Esophagus squamous epithelium (tissue), 5 donors: ENCODE data around the gene SMAD7. TPM values are rescaled to one million over a fixed set of nuclear protein-coding genes. Genes with fewer than 3 reads are reported as not detected.

Experiments
- DNase-seq: peaks from one replicate; lab custom pipeline; 2025; lab: John Stamatoyannopoulos, UW
- H3K27ac ChIP-seq, 4 donors: fragments of 200-600 bp; sonication (generic); one replicate each; pipeline ENCODE4 v1.5.1; 2016 to 2019; ENCODE audit warnings: mild to moderate bottlenecking in 1 of 4
- H3K27me3 ChIP-seq, 4 donors: fragments of 200-600 bp; sonication (generic); 1 replicate in 3 of 4; 2 replicates in 1 of 4; pipeline versions ENCODE4 v1.5.1 to v1.6.0; 2017 to 2021; ENCODE audit warnings: antibody characterized with exemption in 1 of 4
- H3K36me3 ChIP-seq, 3 donors: fragments of 200-600 bp; sonication (generic); one replicate each; pipeline ENCODE4 v1.5.1; 2016 to 2019
- H3K4me1 ChIP-seq, 3 donors: fragments of 200-600 bp; sonication (generic); one replicate each; pipeline ENCODE4 v1.5.1; 2017 to 2019
- H3K4me3 ChIP-seq, 4 donors: fragments of 200-600 bp; sonication (generic); 1 replicate in 3 of 4; 2 replicates in 1 of 4; pipeline ENCODE4 v1.5.1; 2016 to 2019; ENCODE audit warnings: mild to moderate bottlenecking in 2 of 4, moderate library complexity in 1 of 4
- H3K9me3 ChIP-seq, 3 donors: fragments of 200-600 bp; sonication (generic); one replicate each; pipeline ENCODE4 v1.5.1; 2016 to 2019
- CTCF ChIP-seq, 6 experiments: fragments of 450-650 bp in 4 of 6; fragments of 200-600 bp in 2 of 6; sonication (generic) in 2 of 6; IDR thresholded peaks; one replicate each; pipeline ENCODE4 v1.5.1; 2016 to 2019; ENCODE audit warnings: antibody characterized with exemption in 6 of 6, mild to moderate bottlenecking in 4 of 6, moderate library complexity in 4 of 6
- POLR2A ChIP-seq, 4 donors: fragments of 450-650 bp; IDR thresholded peaks; one replicate each; pipeline ENCODE4 v1.6.1; 2017; ENCODE audit warnings: antibody characterized with exemption in 4 of 4, mild to moderate bottlenecking in 4 of 4, moderate library complexity in 3 of 4
- WGBS, 2 donors: methylation state at CpG; one replicate each; pipeline ENCODE4 v1.1.5; 2018; 5-methylcytosine and 5-hydroxymethylcytosine counted together
- intact Hi-C: fragments of 100-400 bp; cut with DNase I; formaldehyde crosslinking; loops from one replicate; pipeline ENCODE4 v1.15.0; 2022
- total RNA-seq, 4 donors: library from RNA; depleted of rRNA; stranded (reverse); fragments of >200 nt; gene quantifications; one replicate each; pipeline ENCODE4 v1.1.0, GENCODE V29; 2016
- donor health status: DM: yes; HTN: yes; CAD: no.

SMAD7 gene
- total RNA-seq, 4 donors from 2014 or later, result 4.2 to 26.5 (median 9.0) TPM

DNA sequence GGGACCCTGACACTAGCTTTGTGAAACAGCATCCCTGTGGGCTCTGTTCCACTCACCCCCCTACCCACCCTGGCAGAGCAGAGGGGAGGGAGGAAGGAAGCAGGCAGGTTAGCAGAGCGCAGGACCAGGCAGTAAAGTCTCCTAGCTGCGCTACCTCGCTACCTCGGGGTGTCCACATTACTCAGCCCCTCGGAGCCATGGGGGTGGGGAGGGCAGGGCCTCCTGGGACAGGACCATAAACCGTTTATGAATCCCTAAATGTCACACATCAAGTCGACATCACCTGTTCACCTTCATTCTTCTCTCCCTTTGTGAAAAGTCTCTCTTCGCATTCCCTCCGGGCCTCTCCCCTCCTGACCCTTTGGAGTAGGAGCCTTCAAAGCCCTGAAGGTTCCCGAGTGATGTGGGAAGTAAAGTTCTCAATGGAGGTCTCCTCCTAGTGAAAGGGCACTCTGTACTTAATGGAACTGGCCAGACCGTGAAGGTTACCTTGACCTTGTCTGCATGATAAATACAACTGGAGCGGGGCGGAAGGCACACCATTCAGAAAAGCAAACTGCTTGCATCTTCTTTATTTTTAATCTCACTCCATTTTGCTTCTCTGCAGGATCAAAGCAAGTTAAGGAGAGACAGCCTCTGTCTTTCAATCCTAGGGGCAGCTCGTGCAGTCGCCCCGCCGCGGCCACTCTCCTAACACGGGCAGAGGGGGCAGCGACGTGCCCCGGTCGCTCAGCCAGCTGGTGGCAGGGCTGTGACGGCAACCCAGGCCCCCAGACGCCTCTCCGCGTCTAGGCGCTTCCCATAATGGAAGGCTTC is 23.7 kb upstream of the SMAD7 start:
- H3K27me3 ChIP-seq, result peaks cover 0 to 7% (median 0%) of the 10 kb centered on the region in 4 donors
- H3K9me3 ChIP-seq, result no peaks in the 10 kb centered on the region
- peak overlapping the region; percentile 33 to 86 (median 84) for H3K27ac ChIP-seq
- H3K4me1 ChIP-seq, result peaks cover 15 to 32% (median 23%) of the 10 kb centered on the region in 3 donors
- TF ChIP-seq CTCF (IDR thresholded peaks at IDR 0.05) (no peak), POLR2A (IDR thresholded peaks at IDR 0.05) (no peak)
- no peaks in the 10 kb centered on the region for H3K36me3 ChIP-seq
- peak overlapping the region in 3 of 4 donors; percentile 74 to 79 (median 79) for H3K4me3 ChIP-seq
- no peak for DNase-seq
- 73 to 75% methylated on average over 14 to 17 of the region's 28 CpGs for WGBS, 2 donors
- intact Hi-C loops, result no loop called here

DNA sequence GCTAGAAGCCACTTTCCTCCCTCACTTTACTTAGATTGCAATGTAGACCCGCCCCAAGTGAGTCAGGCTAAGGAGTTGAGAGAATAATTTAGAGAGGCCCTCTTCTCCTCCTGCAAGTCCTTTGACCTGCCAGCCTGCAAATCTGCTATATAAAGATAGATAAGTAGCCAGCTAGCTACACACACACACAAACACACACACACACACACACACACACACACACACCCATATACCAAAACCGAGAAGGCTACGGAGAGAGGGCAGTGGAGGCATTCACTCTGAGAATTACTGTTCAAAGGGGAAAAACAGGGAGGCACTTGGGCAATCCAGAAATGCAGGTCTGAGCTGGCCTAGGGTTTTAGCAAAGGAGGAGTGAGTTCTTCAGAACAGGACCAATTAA is 23.0 kb upstream of the SMAD7 start:
- Histone ChIP-seq H3K27me3 (peaks cover 0 to 7% (median 0%) of the 10 kb centered on the region in 4 donors), H3K9me3 (no peaks in the 10 kb centered on the region), H3K36me3 (no peaks in the 10 kb centered on the region), H3K4me3 (no peak overlapping the region), H3K27ac (peak overlapping the region; percentile 18 to 81 (median 54)), H3K4me1 (peaks cover 15 to 32% (median 23%) of the 10 kb centered on the region in 3 donors)
- intact Hi-C loops, result no loop called here
- DNase-seq, result no peak
- WGBS, 2 donors, result 27 to 38% methylated on average over 1 to 2 of the region's 3 CpGs
- no peak for TF ChIP-seq CTCF (IDR thresholded peaks at IDR 0.05)
- no peak for TF ChIP-seq POLR2A (IDR thresholded peaks at IDR 0.05)

DNA sequence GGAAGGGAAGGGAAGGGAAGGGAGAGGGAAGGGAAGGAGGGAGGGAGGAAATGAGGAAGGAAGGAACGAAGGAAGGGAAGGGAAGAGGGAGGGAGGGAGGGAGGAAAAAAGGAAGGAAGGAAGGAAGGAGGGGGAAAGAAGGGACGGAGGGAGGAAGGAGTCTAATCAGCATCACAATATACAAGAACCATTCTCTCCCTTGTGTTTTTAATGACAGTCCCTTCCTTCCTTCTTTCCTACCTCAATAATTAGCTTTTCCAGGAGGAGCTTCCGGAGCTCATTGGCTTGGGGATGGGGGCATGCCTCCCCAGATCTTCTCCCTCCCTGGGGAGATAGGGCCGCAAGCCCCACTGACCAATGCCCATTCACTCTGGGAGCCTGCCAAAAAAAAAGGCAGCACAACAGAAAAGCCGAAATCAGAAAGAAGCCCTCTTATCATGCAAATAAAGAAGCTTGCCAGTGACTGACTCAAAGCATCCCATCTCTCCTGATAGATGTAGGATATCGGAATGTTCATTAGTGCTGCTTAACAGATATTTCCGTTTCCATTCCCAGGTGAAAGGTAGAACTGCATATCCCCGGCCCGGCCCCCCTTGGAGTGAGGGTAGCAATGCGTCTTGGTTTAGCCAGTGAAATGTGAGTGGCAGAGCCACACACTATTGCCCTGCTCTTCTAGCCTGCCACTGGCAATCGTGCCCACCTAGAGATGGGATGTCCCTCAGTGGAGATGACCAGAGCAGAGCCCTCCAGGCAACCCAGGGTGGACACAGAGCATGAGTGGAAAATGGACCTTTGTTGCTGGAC is 17.8 kb upstream of the SMAD7 start:
- Histone ChIP-seq H3K4me3 (no peak overlapping the region), H3K27me3 (no peaks in the 10 kb centered on the region), H3K4me1 (peaks cover 0 to 13% (median 0%) of the 10 kb centered on the region in 3 donors), H3K9me3 (no peaks in the 10 kb centered on the region), H3K27ac (no peak overlapping the region), H3K36me3 (no peaks in the 10 kb centered on the region)
- 69 to 80% methylated on average over 10 to 11 of the region's 11 CpGs for WGBS, 2 donors
- no peak for DNase-seq
- intact Hi-C loops, result no loop called here
- TF ChIP-seq CTCF (IDR thresholded peaks at IDR 0.05) (no peak), POLR2A (IDR thresholded peaks at IDR 0.05) (no peak)

DNA sequence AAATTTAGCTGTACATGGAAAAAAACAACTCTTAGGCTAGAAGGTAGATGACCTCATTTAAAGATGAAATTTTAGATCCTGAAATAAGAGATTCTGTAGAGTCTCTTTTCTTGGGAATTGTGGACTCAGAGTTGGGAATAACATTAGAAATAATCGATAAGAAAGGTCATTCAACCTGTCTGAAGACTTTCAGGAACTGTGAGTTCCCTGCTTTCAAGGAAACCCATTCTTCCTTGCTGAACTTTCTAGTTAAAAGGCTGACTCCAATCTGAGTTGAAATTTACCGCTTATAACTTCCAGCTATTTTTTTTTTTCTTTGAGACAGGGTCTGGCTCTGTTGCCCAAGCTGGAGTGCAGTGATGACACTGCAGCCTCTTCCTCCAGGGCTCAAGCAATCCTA is 16.8 kb upstream of the SMAD7 start:
- H3K27ac ChIP-seq, result no peak overlapping the region
- no peak for DNase-seq
- H3K27me3 ChIP-seq, result no peaks in the 10 kb centered on the region
- H3K4me3 ChIP-seq, result no peak overlapping the region
- intact Hi-C loops, result no loop called here
- WGBS, 2 donors, result 82 to 91% methylated on average over 2 of the region's 2 CpGs
- peaks cover 0 to 17% (median 3%) of the 10 kb centered on the region in 3 donors for H3K4me1 ChIP-seq
- no peak for TF ChIP-seq POLR2A (IDR thresholded peaks at IDR 0.05)
- no peak for TF ChIP-seq CTCF (IDR thresholded peaks at IDR 0.05)
- no peaks in the 10 kb centered on the region for H3K9me3 ChIP-seq
- no peaks in the 10 kb centered on the region for H3K36me3 ChIP-seq

- no peak for DNase-seq
- H3K36me3 ChIP-seq, result no peaks in the 10 kb centered on the region
- H3K27me3 ChIP-seq, result no peaks in the 10 kb centered on the region
Measured at GRCh38 chr18:48966523-48966922, 15.8 kb upstream of the SMAD7 start.

More at GRCh38 chr18:48966523-48966922, 15.8 kb upstream of the SMAD7 start:
- Histone ChIP-seq H3K4me1 (peaks cover 0 to 22% (median 3%) of the 10 kb centered on the region in 3 donors), H3K4me3 (no peak overlapping the region), H3K9me3 (no peaks in the 10 kb centered on the region), H3K27ac (no peak overlapping the region)
- intact Hi-C loops, result no loop called here
- TF ChIP-seq CTCF (IDR thresholded peaks at IDR 0.05) (no peak), POLR2A (IDR thresholded peaks at IDR 0.05) (no peak)
- 67 to 74% methylated on average over 1 of the region's 1 CpG for WGBS, 2 donors
